ENCODE measurements around the gene CAPN13.

Gene CAPN13

DNA sequence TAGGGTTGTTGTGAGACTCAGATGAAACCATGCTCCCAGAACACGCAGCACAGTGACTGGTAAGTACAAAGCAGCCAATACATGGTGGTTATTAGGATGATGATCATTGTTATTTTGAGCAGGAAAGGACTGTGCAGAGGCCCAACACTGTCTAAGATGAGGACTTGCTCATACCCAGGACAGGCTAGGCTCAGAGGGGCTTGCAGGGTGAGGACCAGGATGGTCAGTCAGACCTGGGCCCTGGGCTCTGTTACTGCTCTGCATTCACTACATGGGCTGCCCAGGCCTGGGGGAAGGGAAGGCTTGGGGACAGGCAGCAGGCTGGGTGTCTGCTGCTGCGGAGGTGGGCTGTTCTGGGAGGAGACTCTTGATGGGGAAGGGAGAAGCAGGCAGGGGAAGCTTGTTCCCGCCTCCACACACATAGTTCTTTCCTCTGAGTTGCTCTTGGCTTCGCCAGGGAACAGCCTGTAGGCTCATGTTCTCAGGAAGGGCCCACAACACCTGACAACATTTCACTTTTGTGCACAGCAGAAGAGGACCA lies 17.5 kb downstream of the CAPN13 start:
- no peak overlapping the region for H3K4me3 ChIP-seq (ENCODE audit: low read depth, low read length)

DNA sequence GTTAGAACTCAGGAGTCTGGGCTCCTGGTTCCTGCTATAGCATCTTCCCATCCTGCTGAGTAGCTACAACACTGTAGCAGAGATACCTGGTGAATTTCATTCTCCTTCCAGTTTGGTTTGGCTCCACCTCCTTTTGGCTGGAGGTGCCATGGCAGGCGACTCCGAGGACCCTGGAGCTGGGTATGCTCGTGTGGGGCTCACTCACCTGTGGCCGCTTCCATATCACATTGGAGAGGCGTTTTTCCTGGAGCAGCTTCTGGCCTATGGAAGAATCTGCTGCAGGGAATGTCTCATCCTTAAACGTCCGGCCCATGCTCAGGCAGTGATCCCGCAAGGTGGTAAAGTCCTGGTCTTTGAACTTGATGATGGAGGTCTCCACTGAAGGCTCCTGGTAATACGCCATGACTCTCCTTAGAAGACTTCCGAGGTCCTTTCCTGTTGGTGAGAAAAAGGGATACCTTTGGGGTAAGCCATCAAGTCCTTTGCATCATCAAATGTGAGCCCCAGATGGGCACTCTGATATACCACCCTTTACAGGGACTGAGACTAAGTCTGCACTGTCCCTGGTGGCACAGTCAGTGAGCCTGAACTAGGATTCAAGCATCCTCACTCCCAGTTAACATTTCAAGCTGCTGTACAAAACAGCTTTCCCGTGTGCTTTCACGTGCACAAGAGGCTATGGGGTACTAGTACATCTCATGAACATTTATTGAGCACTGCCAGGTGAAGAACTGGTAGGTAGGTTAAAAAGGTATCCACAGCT lies 20.1 kb downstream of the CAPN13 start:
- H3K4me3 ChIP-seq (ENCODE audit: low read depth, low read length) = no peak overlapping the region

DNA sequence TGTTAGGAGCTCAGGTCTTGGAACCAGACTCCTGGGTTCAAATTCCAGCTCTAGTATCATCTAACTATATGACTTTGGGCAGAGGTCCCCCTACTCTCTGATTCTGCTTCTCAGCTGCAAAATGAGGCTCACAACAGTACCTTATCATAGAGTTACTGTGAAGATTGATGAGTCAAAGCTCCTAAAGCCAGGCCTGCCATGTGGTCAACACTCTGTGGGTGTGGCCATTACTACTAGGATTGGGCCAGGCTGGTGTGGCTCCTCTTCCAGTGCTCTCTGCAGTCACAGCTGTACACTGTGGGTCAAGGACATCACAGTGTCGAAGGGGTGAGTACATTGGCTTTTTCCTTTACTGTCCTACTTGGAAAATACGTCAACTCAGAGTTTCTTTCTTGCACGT lies 22.6 kb downstream of the CAPN13 start:
- no peak overlapping the region for H3K4me3 ChIP-seq (ENCODE audit: low read depth, low read length)

DNA sequence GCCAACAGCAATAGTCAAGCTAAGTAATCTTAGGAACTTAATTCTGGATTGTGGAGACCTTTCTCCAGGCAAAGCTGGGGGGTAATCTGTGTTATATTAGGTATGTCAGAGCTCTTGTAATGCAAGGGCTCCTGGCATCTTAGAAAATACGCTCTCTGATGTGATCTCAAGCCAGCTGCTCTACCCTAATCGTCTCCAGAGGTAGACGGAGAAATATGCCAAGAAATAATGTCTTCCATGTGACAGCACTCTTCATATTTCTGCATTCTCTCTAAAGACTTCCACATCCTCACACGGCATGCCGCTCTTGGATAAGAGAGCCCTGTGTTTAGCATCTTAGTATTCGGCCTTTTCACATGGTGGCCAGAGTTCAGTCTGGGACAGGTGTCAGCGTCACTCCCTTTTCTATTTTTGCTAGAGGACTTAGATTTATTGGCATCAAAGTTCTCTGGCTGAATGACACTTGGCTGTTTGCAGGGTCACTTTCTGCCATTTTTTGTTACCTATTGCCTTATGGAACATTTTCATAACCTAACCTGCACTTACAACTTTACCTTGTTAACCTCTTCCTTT lies 25.2 kb downstream of the CAPN13 start:
- H3K4me3 ChIP-seq (ENCODE audit: low read depth, low read length) = no peak overlapping the region

DNA sequence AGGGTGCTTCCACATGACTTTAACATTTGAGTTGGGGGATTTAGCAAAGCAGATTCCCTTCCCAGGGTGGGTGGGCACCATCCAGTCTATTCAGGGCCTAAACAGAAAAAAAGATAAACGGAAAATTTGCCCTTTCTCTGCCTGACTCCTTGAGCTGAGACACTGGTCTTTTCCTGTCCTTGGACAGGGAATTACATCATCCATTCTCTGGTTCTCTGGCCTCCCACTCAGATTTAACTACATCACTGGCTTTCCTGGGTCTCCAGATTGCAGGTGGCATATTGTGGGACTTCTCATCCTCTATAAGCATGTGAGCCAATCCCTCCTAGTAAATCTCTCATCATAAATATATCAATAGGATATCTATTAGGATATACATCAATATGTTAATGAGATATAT lies 25.8 kb downstream of the CAPN13 start:
- no peak overlapping the region for H3K4me3 ChIP-seq (ENCODE audit: low read depth, low read length)

DNA sequence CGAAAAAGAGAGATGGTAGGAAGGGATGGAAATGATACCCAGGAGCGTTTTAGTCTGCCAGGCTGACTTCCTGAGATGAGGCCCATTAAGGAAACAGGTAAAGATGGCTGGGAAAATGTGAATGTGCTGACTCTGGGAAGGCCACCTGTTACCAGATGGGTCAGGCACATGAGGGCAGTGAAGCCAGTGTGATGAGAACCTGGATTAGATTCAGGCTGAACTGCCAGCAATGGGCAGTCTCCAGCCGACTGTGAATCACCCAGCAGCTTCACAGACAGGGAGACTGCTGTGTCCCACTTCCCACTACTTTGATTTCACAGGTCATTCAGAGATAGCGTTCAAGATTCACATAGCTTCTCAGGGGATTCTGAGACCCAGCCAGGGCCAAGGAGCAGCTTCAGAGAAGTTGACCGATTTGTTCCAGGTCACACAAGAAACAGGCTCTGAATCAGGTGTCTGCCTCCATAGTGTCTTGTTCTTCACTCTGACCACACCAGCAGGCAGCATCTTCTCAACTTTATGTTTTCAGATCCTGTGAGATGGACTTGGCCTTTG lies 26.4 kb downstream of the CAPN13 start:
- no peak overlapping the region for H3K4me3 ChIP-seq (ENCODE audit: low read depth, low read length)

DNA sequence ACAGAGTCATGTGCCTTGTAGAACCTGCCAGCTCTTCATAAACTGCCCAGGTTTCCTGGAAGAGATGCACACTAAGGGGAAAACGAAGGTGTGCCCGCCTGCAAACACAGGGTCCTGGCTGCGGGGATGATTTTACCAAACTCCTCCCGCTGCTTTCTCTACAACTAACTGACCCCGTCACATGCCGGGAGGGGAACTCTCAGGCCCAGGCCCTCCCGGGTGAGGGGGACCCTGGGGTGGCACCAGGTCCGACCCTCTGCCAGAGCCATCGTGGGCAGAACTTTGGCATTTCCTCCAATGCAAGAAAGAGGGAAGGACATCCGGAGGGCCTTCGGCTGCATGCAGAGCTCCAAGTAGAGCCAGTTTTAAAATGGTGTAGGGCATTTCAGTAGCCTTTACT lies 28.6 kb downstream of the CAPN13 start:
- H3K4me3 ChIP-seq (ENCODE audit: low read depth, low read length) = no peak overlapping the region

DNA sequence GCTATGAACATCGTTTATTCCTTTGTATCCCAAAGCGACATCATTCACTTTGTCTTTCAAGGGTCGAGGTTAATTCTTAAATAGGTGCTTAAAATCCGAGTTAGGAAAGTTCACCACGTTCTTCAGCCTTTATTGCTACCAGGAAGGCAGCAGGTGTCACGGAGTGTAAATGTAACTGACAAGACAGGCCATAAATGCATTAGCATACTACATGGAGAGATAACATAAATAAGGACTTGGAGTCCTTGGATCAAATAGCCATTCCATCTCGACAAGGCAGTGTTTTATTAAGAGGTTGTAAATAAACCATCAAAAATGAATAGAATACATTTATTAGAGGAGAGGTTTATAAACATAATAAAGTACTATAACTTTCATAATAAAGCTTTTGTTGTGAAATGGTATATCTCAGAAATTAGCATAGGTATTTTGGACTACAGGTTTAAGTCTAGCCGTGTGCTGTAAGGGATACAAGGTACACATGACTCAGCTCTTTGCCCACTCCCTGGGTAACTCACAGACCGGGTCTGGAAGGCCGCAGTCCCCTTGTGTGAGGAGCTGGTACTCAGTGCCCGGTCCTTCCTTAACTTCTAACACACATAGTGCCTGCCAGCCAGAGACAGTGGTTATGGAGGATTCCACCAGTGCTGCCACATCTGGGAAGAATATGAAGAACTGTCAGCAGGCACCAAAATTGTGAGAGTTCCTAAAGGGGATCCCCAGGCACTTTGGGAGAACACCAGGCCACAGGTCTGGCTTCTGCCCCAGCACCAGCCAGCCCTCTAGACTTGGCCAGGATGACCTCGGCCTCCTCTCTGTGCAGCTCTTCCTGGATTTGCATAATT lies 29.4 kb downstream of the CAPN13 start:
- no peak overlapping the region for H3K4me3 ChIP-seq (ENCODE audit: low read depth, low read length)

DNA sequence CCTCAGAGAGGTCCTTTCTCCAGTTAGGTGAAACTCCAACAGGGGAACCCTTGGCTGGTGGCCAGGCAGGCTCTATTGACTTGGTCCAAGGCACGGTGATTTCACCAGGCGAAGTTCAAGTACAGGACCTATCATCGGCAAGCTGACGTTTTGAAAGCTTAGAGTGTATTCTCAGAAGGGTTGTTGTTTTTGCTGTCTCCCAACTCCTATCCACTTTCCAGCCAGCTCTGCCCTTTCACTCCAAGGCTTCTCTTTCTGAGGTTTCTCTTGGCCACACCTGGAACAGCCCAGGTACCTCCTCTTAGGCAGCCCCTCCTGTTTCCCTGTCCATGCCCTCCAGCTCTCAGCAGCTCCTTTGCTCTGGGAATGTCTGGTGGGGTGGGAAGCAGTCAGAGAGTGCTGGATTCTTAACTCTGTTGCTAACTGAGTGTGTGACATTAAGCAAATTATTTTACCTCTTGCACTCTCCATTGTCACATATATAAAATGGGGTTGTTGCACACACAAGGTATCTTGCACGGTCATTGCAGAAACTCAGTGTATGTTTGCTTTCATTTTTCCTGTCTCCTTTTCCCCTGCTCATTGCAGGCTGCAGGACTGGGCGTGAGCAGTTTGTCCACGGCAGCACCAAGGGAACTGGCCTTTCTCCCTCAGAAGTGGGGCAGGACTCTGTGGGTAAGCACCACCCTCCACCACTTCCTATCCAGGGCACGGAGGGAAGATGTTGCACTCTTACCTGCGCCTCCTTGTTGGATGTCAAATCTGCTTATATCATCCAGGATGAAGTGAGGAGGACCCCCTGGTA lies 30.2 kb downstream of the CAPN13 start:
- no peak overlapping the region for H3K4me3 ChIP-seq (ENCODE audit: low read depth, low read length)

DNA sequence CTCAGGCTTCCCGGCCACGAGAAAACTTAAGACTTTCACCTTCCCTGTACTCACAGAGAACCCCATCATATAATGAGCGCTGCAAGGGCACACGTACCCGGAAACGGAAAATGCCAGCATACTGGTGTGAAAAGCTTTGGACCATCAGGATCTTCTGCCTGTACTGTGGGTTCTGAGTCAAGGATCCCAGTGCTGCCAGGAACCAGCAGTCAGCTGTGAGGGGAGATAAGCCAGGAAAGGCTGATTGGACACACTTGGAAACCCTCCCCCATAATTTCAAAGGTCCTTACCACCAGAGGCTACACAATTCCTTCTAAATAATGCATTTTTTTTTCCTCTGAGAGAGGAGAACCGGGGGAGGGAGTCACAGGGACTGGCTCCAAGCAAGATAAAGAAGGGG lies 31.4 kb downstream of the CAPN13 start:
- no peak overlapping the region for H3K4me3 ChIP-seq (ENCODE audit: low read depth, low read length)

DNA sequence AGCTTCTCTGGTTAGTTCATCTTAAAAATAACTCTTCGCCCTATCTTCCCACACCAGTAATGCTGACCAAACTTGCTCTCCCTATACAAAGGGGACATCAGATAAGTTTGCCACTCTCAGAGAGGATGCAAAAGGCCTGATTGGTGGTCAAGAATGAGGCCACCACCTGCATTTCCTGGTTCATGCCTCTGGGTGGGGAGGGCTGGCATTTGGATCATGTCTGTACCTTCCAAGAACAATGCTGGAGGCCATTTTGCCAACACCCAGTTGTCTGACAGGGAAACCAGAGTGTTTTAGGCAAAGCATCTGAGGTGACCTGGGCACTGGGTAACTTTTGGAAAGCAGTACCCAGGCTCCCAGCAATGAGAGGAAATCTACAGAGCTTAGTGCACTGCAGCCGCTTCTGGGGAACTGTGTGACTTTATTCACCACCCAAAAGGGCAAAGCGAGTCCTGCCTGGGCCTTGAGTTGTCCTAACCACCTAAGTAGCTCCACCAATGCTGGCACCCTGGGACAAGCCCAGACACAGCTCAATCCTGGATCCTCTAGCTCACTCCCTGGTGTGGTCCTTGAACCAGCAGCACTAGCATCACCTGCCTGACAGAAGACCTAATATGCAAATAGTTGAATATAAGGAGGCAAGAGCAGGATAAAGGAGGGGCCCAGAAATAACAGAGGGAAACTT lies 35.1 kb downstream of the CAPN13 start:
- H3K4me3 ChIP-seq (ENCODE audit: low read depth, low read length) = no peak overlapping the region

DNA sequence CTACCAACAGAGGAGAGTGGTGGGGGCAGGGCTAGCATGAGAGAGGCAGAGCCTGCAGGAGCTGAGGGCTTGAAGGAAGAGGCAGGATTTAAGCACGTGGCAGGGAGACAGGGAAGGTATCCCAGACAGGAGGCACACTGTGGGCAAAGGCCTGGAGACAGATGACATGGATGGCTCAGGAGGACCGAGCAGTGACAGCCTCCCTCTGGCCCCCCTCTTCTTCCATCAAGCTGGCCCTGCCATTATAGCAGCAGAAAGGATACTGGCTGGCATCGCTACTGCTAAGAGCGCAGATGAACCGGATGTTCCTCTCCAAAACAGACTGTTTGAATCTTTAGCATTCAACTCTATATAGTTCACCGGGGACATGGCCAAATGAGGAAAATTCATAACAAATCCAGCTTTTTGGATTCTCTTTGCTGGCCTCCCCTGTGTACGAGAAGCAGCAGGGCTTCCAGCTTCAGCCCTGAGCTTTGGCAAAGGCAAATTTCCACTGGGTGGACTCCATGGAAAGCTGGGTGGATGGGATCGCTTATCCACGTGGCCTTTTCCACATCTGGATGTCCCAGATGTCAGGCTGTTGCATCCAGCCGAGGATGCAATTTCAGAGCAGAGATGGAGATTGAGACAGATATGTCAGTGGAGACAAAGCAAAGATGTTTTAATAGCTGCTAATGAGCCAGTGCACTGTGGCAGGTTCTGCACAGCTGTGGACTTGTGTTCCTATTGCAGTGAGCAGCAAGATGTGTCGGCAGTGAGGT lies 36.2 kb downstream of the CAPN13 start:
- no peak overlapping the region for H3K4me3 ChIP-seq (ENCODE audit: low read depth, low read length)

DNA sequence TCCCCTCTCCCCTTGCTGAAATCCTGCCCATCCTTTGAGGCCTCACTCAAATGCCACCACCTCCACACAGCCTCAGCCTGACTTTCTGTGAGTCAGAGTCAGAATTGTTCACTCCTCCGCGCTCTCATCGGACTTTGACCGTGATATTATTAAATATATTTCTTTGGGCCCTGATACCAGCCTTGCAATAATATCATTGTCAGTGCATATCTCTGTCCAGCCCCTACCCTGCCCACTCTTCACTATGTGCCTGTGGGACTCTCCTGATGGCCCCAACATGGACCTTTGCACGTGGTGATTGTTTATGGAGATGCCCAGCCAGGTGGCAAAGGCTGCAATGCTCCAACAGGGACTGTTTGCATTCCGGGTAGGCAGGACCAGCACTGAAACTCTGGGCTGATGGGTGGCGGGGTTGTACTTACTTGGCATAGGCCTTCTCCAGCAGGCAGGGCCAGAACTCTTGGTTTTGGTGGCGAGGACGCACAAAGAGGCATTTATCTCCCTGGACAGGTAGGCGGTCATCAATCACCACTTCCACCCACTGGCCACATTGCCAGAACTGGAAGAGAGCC lies 37.3 kb downstream of the CAPN13 start:
- no peak overlapping the region for H3K4me3 ChIP-seq (ENCODE audit: low read depth, low read length)

DNA sequence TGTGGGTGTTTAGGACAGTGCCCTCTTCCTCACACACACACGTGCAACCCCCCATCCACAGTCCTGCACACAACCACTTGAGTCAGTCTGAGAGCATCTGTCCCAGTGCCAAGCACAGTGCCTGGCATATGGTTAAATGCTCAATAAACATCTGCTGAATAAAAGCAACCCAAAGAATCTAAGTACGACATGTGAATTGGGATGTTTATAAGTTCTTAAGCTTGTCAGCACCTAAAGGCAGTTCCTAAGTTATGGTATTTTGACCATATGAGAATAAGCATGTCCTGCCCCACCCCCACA lies 37.8 kb downstream of the CAPN13 start:
- H3K4me3 ChIP-seq (ENCODE audit: low read depth, low read length) = no peak overlapping the region

DNA sequence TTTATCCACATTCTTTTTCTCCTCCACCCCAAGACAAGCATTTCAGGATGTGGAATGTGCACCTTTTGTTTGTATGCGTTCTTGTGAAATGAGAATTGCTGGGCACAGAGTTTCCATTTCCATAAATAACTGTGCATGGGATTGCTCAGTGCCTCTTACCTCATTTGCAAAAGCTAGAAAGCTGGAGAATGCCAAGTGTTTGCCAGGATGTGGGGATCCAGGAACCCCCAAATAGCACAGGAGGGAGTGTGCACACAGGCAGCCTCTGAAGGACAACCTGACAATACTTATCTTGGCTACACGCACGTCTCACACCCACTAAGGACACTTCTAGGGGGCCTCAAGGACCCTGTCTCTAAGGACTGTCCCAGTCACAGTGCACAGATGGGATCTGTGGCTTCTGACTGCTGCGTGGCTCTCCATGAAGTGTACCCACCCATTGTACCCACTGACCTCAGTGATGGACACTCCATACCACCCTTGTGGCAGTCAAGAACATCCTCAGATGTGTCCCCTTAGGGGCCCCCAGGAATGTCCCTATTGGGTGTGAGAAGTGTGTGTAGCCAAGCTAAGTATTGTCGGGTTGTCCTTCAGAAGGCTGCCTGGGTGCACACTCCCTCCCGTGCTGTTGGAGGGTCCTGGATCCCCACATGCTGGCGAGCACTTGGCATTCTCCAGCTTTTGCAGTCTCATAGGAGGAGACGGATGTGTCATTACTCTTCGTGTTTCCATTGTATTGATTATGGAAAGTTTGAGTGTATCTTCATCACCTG lies 38.4 kb downstream of the CAPN13 start:
- no peak overlapping the region for H3K4me3 ChIP-seq (ENCODE audit: low read depth, low read length)

DNA sequence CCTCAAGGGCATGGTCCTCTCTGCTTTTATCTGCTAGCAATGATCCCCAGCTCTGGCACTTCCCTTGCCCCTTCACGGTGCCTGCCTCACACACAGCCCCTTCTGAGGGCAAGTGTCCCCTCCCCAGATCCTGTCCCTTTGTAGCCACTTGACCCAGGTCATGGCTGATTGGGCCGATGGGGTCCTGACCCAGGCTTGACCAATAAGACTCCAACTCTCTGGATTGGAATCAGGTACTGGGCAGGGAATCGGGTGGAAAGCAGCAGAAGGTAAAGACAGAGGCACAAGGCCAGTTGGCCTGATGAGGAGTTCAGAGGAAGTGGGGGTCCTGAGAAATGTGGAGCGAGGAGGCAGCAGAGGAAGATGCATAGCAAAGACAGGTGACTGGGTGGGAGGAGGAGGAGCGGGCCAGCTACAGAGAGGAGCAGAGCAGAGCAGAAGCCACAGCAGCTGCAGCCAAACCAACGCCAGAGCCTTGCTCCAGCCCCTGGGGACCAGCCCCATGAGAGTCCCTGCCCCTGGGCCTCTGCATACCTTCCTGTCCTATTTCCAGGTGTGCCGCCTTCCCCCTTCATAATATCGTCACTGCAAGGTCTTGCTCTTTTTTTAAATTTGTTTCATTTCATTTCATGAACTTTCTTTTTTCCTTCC lies 39.1 kb downstream of the CAPN13 start:
- no peak overlapping the region for H3K4me3 ChIP-seq (ENCODE audit: low read depth, low read length)

DNA sequence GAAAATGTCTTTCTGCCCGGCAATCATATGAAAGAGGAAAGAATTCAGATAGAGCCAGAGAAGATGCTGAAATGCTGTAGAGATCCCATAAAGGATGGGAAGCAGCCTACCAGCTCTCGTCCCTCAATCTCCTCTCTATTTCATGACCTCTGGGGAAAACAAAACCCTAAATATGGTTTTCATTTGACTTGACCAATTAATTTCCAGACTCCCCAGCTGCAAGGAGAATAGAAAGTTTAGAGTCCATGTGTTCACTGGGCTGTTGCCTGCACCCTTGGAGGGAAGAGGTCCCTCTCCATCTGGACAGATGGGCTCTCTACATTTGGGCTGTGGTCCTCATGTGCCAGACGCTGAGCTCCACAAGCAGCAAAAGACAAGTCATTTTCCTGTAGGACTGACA lies 40.6 kb downstream of the CAPN13 start:
- H3K4me3 ChIP-seq (ENCODE audit: low read depth, low read length) = no peak overlapping the region

DNA sequence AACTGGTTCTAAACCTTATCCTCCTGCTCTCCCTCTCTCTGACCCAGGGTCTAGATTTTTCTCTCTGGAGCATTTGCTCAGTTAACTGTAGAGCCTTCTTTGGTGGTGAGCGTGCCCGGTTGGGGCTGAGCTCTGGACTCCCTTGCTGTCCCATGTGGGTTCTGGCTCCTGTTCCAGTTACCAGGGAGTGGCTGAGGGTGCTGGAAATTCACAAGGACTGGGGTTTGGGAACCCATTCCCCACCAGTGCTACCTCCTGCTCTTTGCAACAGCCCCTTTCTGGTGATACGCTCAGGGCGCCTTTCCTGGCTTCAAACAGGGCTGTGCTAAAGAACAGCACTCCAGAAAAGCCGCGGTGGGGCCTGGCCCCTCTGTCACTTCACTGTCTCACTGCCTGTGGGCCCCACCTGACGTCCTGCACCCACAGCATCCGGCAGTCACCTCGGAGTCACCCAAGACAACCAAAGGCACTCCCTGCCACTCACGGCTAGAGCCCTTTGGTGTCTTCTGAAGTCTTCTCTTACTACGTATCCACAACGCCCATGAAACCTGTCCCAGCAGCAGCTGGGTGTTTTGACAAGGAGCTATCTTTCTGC lies 41.3 kb downstream of the CAPN13 start:
- H3K4me3 ChIP-seq (ENCODE audit: low read depth, low read length) = no peak overlapping the region
